H9 (cell line): ENCODE measurements around the gene NIT2. TPM values are rescaled to one million over a fixed set of nuclear protein-coding genes. Genes with fewer than 3 reads are reported as not detected.

Experiments used
- DNase-seq: peaks from one replicate; pipeline ENCODE4 v3.0.0-alpha.2; 2017
- H2AFZ ChIP-seq: one replicate; pipeline ENCODE4 v1.6.1; 2013; ENCODE audit warnings: mild to moderate bottlenecking, low read length, control low read depth, moderate library complexity
- H2AK5ac ChIP-seq: 2 replicates; pipeline ENCODE4 v1.6.1; 2013; ENCODE audit warnings: low read length, control low read depth, mixed read lengths; ENCODE audit not compliant: insufficient read length
- H2BK120ac ChIP-seq: one replicate; pipeline ENCODE4 v1.6.1; 2013; ENCODE audit warnings: low read depth, mild to moderate bottlenecking, low read length, control low read depth, inconsistent platforms; ENCODE audit not compliant: poor library complexity, severe bottlenecking
- H2BK12ac ChIP-seq: 2 replicates; pipeline ENCODE4 v1.6.1; 2013; ENCODE audit warnings: low read length, control low read depth, mixed read lengths, low read depth; ENCODE audit not compliant: insufficient read length
- H2BK15ac ChIP-seq: 2 replicates; pipeline ENCODE4 v1.6.1; 2013; ENCODE audit warnings: low read depth, low read length, control low read depth
- H2BK20ac ChIP-seq: one replicate; pipeline ENCODE4 v1.6.1; 2013; ENCODE audit warnings: low read depth, mild to moderate bottlenecking, low read length, control low read depth, inconsistent platforms; ENCODE audit not compliant: poor library complexity, severe bottlenecking
- H2BK5ac ChIP-seq: 2 replicates; pipeline ENCODE4 v1.6.1; 2013; ENCODE audit warnings: low read length, control low read depth, mixed read lengths; ENCODE audit not compliant: insufficient read length
- H3K14ac ChIP-seq: 2 replicates; pipeline ENCODE4 v1.6.1; 2013; ENCODE audit warnings: low read length, control low read depth; ENCODE audit not compliant: insufficient read depth
- H3K18ac ChIP-seq: 2 replicates; pipeline ENCODE4 v1.6.1; 2013; ENCODE audit warnings: low read depth, mild to moderate bottlenecking, mixed read lengths, low read length, control low read depth; ENCODE audit not compliant: insufficient read length
- H3K23ac ChIP-seq: 2 replicates; pipeline ENCODE4 v1.6.1; 2013; ENCODE audit warnings: low read length, control low read depth, mixed read lengths, low read depth; ENCODE audit not compliant: insufficient read length
- H3K23me2 ChIP-seq: 2 replicates; pipeline ENCODE4 v1.6.1; 2013; ENCODE audit warnings: low read depth, mild to moderate bottlenecking, mixed read lengths, low read length, control low read depth; ENCODE audit not compliant: insufficient read length, poor library complexity, severe bottlenecking
- H3K27ac ChIP-seq: 2 replicates; pipeline ENCODE4 v1.5.1; 2013; ENCODE audit warnings: low read length, control low read depth, mixed read lengths, low read depth; ENCODE audit not compliant: insufficient read length
- H3K27me3 ChIP-seq: 2 replicates; pipeline ENCODE4 v1.6.1; 2013; ENCODE audit warnings: low read length, control low read depth, inconsistent platforms; ENCODE audit not compliant: insufficient read depth
- H3K4ac ChIP-seq: 2 replicates; pipeline ENCODE4 v1.6.1; 2013; ENCODE audit warnings: low read depth, mild to moderate bottlenecking, control low read depth, inconsistent platforms, low read length, moderate library complexity
- H3K4me1 ChIP-seq: 2 replicates; pipeline ENCODE4 v1.6.1; 2013; ENCODE audit warnings: low read length, control low read depth, inconsistent platforms; ENCODE audit not compliant: insufficient read depth
- H3K4me2 ChIP-seq: 2 replicates; pipeline ENCODE4 v1.6.1; 2013; ENCODE audit warnings: low read length, control low read depth, mixed read lengths; ENCODE audit not compliant: insufficient read length, insufficient read depth
- H3K56ac ChIP-seq: 2 replicates; pipeline ENCODE4 v1.6.1; 2013; ENCODE audit warnings: low read depth, mild to moderate bottlenecking, mixed read lengths, low read length, control low read depth; ENCODE audit not compliant: insufficient read length
- H3K79me1 ChIP-seq: 2 replicates; pipeline ENCODE4 v1.6.1; 2013; ENCODE audit warnings: low read depth, mild to moderate bottlenecking, moderate library complexity, low read length, control low read depth, inconsistent platforms; ENCODE audit not compliant: insufficient read depth, poor library complexity, severe bottlenecking
- H3K79me2 ChIP-seq: 2 replicates; pipeline ENCODE4 v1.6.1; 2013; ENCODE audit warnings: low read length, control low read depth, inconsistent platforms; ENCODE audit not compliant: insufficient read depth
- H3K9ac ChIP-seq: 2 replicates; pipeline ENCODE4 v1.6.1; 2013; ENCODE audit warnings: low read length, control low read depth, mixed read lengths; ENCODE audit not compliant: insufficient read length; ENCODE audit errors: extremely low read depth
- H3K9me3 ChIP-seq: one replicate; pipeline ENCODE4 v1.6.1; 2013; ENCODE audit warnings: low read depth, low read length, inconsistent platforms; ENCODE audit not compliant: control insufficient read depth
- H3T11ph ChIP-seq: one replicate; pipeline ENCODE4 v1.6.1; 2013; ENCODE audit warnings: mild to moderate bottlenecking, low read length, control low read depth, inconsistent platforms
- H4K20me1 ChIP-seq: one replicate; pipeline ENCODE4 v1.6.1; 2013; ENCODE audit not compliant: control insufficient read depth, insufficient read length, insufficient read depth
- H4K5ac ChIP-seq: 2 replicates; pipeline ENCODE4 v1.6.1; 2013; ENCODE audit warnings: low read depth, mild to moderate bottlenecking, mixed read lengths, low read length, control low read depth; ENCODE audit not compliant: insufficient read length
- H4K8ac ChIP-seq: replicated peaks from 2 replicates; pipeline ENCODE4 v1.6.1; 2013; ENCODE audit warnings: low read length, control low read depth, mixed read lengths, low read depth; ENCODE audit not compliant: insufficient read length
- H4K91ac ChIP-seq: 2 replicates; pipeline ENCODE4 v1.6.1; 2013; ENCODE audit warnings: low read depth, mild to moderate bottlenecking, moderate library complexity, mixed read lengths, low read length, control low read depth; ENCODE audit not compliant: insufficient read length
- H3K27ac Mint-ChIP-seq, 3 experiments: 2 replicates in 2 of 3; 3 replicates in 1 of 3; pipeline ENCODE4 v1.8.0; 2020 to 2021; ENCODE audit warnings: mixed read lengths in 3 of 3, mild to moderate bottlenecking in 1 of 3, moderate library complexity in 1 of 3
- H3K27me3 Mint-ChIP-seq: 2 replicates; pipeline ENCODE4 v1.8.0; 2021; ENCODE audit warnings: low read depth, mild to moderate bottlenecking, moderate library complexity, mixed read lengths
- H3K36me3 Mint-ChIP-seq, 3 experiments: 2 replicates in 2 of 3; 3 replicates in 1 of 3; pipeline ENCODE4 v1.8.0; 2020 to 2021; ENCODE audit warnings: low read depth in 3 of 3, mixed read lengths in 3 of 3; ENCODE audit not compliant: insufficient read depth in 1 of 3
- H3K4me1 Mint-ChIP-seq, 2 experiments: 2 replicates each; pipeline ENCODE4 v1.8.0; 2020; ENCODE audit warnings: mixed read lengths in 2 of 2
- H3K4me3 Mint-ChIP-seq, 2 experiments: 2 replicates in 1 of 2; 3 replicates in 1 of 2; pipeline ENCODE4 v1.8.0; 2020 to 2021; ENCODE audit warnings: mild to moderate bottlenecking in 2 of 2, mixed read lengths in 2 of 2, moderate library complexity in 1 of 2
- H3K9me3 Mint-ChIP-seq, 2 experiments: 2 replicates in 1 of 2; 3 replicates in 1 of 2; pipeline ENCODE4 v1.8.0; 2020; ENCODE audit warnings: mild to moderate bottlenecking in 2 of 2, mixed read lengths in 2 of 2, moderate library complexity in 1 of 2
- WGBS: extraction: QIAGEN DNeasy Blood & Tissue Kit; methylation state at CpG from one replicate; pipeline ENCODE4 v1.1.7; 2013; ENCODE audit warnings: missing lambda C conversion rate, low lambda C conversion rate, mixed read lengths; ENCODE audit not compliant: insufficient read length; ENCODE audit errors: extremely low coverage; 5-methylcytosine and 5-hydroxymethylcytosine counted together
- total RNA-seq: library from RNA; stranded (reverse); gene quantifications from 2 replicates; pipeline ENCODE4 v1.2.1, GENCODE V29; 2021
- TF ChIP-seq, protein P1 (sequence below): fragments of 200-600 bp; sonication (generic); conservative IDR thresholded peaks from 3 replicates; pipeline ENCODE4 v1.8.0; 2021; ENCODE audit warnings: antibody characterized with exemption, mild to moderate bottlenecking

Gene NIT2
- total RNA-seq, 1 experiment from 2014 or later, result 26.6 TPM

DNA sequence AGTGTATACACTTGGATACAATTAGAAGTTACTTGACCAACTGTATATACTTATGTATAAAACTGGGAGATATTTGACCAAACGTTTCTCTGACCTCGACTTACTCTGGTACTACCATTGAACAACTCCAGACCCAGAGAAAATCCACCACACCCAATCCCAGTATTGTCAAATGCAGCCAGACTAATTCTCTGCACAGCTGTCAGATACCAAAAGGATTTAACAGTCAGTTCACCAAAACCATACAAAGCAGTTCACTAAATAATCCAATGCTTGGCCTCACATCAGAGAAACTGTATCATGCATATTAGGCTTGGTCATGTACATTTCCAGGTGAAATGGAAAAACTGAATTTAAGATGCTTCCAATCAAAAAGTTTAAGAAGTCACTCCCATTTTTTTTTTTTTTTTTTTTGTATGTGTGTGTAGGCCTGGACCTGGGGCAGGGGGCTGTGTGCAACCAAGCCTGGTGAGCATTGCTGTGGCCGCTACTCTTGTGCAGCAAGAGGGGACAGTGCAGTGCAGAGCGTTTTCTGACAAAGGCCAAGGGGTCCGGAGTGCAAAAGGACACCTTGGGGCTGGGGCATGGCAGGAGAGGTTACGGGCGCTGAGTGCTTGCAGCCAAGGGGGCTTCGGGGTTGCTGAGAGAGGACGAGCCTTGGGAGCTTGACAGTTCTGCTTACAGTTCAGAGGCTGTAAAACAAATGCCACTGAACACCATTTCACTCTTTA lies 64.9 kb downstream of the NIT2 start:
- H3T11ph ChIP-seq, result no peak overlapping the region
- no CpG with 5 or more reads among the region's 9 CpGs for WGBS
- H3K9me3 ChIP-seq, result no peaks in the 10 kb centered on the region
- H3K56ac ChIP-seq, result no peak overlapping the region
- H3K4me1 ChIP-seq, result 0 out of 2 replicates have a peak, but pooled peaks cover 2% of the 10 kb centered on the region
- H3K4me2 ChIP-seq, result peak overlapping the region; percentile 74
- H3K27ac ChIP-seq, result no peak overlapping the region
- no peak overlapping the region for H4K8ac ChIP-seq
- DNase-seq, result no peak
- no peak overlapping the region for H3K14ac ChIP-seq
- no peak overlapping the region for H2BK120ac ChIP-seq
- no peak overlapping the region for H3K4ac ChIP-seq
- H3K9ac ChIP-seq, result no peak overlapping the region
- no peak overlapping the region for H2BK12ac ChIP-seq
- H4K5ac ChIP-seq, result no peak overlapping the region
- no peaks in the 10 kb centered on the region for H3K79me1 ChIP-seq
- no peak overlapping the region for H3K23ac ChIP-seq
- Mint-ChIP-seq H3K4me1 (peaks cover 26% of the 10 kb centered on the region in 2 experiments), H3K4me3 (peak overlapping the region; percentile 83 to 91), H3K27me3 (peaks cover 4% of the 10 kb centered on the region), H3K9me3 (no peaks in the 10 kb centered on the region), H3K36me3 (peaks cover 2 to 12% (median 7%) of the 10 kb centered on the region in 3 experiments; a peak in 5 of 7 replicates), H3K27ac (no peak overlapping the region)
- H2BK20ac ChIP-seq, result no peak overlapping the region
- H2BK15ac ChIP-seq, result no peak overlapping the region
- H3K23me2 ChIP-seq, result peaks cover 6% of the 10 kb centered on the region
- no peak overlapping the region for H2BK5ac ChIP-seq
- no peak overlapping the region for H2AK5ac ChIP-seq
- no peak overlapping the region for H4K91ac ChIP-seq
- no peak overlapping the region for H3K18ac ChIP-seq
- peaks cover 30% of the 10 kb centered on the region; the same call in 1 of the 2 replicates for H3K79me2 ChIP-seq
- no peak overlapping the region for H2AFZ ChIP-seq
- H3K27me3 ChIP-seq, result no peaks in the 10 kb centered on the region
- TF ChIP-seq, protein P1, sequence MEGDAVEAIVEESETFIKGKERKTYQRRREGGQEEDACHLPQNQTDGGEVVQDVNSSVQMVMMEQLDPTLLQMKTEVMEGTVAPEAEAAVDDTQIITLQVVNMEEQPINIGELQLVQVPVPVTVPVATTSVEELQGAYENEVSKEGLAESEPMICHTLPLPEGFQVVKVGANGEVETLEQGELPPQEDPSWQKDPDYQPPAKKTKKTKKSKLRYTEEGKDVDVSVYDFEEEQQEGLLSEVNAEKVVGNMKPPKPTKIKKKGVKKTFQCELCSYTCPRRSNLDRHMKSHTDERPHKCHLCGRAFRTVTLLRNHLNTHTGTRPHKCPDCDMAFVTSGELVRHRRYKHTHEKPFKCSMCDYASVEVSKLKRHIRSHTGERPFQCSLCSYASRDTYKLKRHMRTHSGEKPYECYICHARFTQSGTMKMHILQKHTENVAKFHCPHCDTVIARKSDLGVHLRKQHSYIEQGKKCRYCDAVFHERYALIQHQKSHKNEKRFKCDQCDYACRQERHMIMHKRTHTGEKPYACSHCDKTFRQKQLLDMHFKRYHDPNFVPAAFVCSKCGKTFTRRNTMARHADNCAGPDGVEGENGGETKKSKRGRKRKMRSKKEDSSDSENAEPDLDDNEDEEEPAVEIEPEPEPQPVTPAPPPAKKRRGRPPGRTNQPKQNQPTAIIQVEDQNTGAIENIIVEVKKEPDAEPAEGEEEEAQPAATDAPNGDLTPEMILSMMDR, result no peak
- H4K20me1 ChIP-seq, result no peaks in the 10 kb centered on the region
